Mesendoderm (in vitro differentiated cells): Measurements from ENCODE around the gene CNIH2.

Experiments
- DNase-seq: peaks from one replicate; pipeline ENCODE4 v3.0.0; 2013
- H2AK5ac ChIP-seq: 2 replicates; pipeline ENCODE4 v1.6.1; 2013; ENCODE audit warnings: low read length, inconsistent platforms
- H2BK120ac ChIP-seq: 2 replicates; pipeline ENCODE4 v1.6.1; 2013; ENCODE audit warnings: low read depth, mild to moderate bottlenecking, low read length, moderate library complexity, mixed read lengths
- H2BK15ac ChIP-seq: replicated peaks from 2 replicates; pipeline ENCODE4 v1.6.1; 2013; ENCODE audit warnings: low read depth, mild to moderate bottlenecking, moderate library complexity
- H2BK5ac ChIP-seq: 2 replicates; pipeline ENCODE4 v1.6.1; 2013; ENCODE audit warnings: low read length, inconsistent platforms
- H3K18ac ChIP-seq: 2 replicates; pipeline ENCODE4 v1.6.1; 2013; ENCODE audit warnings: mild to moderate bottlenecking, low read length, mixed read lengths
- H3K23ac ChIP-seq: one replicate; pipeline ENCODE4 v1.6.1; 2013; ENCODE audit warnings: low read length
- H3K27ac ChIP-seq: 2 replicates; pipeline ENCODE4 v1.5.1; 2013; ENCODE audit warnings: low read depth, mild to moderate bottlenecking, inconsistent platforms, low read length, moderate library complexity
- H3K27me3 ChIP-seq: 2 replicates; pipeline ENCODE4 v1.6.1; 2013; ENCODE audit warnings: low read length, control low read depth, mild to moderate bottlenecking, inconsistent platforms; ENCODE audit not compliant: insufficient read depth, poor library complexity
- H3K36me3 ChIP-seq: 2 replicates; pipeline ENCODE4 v1.6.1; 2013; ENCODE audit warnings: low read length, inconsistent platforms; ENCODE audit not compliant: control insufficient read depth, insufficient read depth
- H3K4ac ChIP-seq: one replicate; pipeline ENCODE4 v1.6.1; 2013; ENCODE audit warnings: low read depth, mild to moderate bottlenecking, low read length, moderate library complexity
- H3K4me1 ChIP-seq: 2 replicates; pipeline ENCODE4 v1.6.1; 2013; ENCODE audit warnings: low read depth, low read length, inconsistent platforms; ENCODE audit not compliant: control insufficient read depth
- H3K4me2 ChIP-seq: 2 replicates; pipeline ENCODE4 v1.6.1; 2013; ENCODE audit warnings: low read length
- H3K4me3 ChIP-seq: 2 replicates; pipeline ENCODE4 v1.5.1; 2013; ENCODE audit warnings: mild to moderate bottlenecking, low read length
- H3K56ac ChIP-seq: one replicate; pipeline ENCODE4 v1.6.1; 2013; ENCODE audit warnings: low read length
- H3K79me1 ChIP-seq: 2 replicates; pipeline ENCODE4 v1.6.1; 2013; ENCODE audit warnings: low read length, inconsistent platforms
- H3K79me2 ChIP-seq: 2 replicates; pipeline ENCODE4 v1.6.1; 2013; ENCODE audit warnings: mild to moderate bottlenecking, low read length; ENCODE audit not compliant: control insufficient read depth, insufficient read depth
- H3K9ac ChIP-seq: 2 replicates; pipeline ENCODE4 v1.6.1; 2013; ENCODE audit warnings: low read length, inconsistent platforms
- H4K5ac ChIP-seq: one replicate; pipeline ENCODE4 v1.6.1; 2013; ENCODE audit warnings: low read length
- H4K8ac ChIP-seq: one replicate; pipeline ENCODE4 v1.6.1; 2013; ENCODE audit warnings: low read depth, mild to moderate bottlenecking, control low read depth, low read length, moderate library complexity
- WGBS: extraction: QIAGEN DNeasy Blood & Tissue Kit; methylation state at CpG from one replicate; pipeline ENCODE4 v1.1.7; 2013; ENCODE audit warnings: low lambda C conversion rate, missing lambda C conversion rate; ENCODE audit not compliant: insufficient coverage; ENCODE audit errors: extremely low coverage; 5-methylcytosine and 5-hydroxymethylcytosine counted together

Gene CNIH2

GRCh38 chr11:66239998-66240780 lies 37.8 kb upstream of the CNIH2 start:
- H2AK5ac ChIP-seq, result no peak overlapping the region
- H3K27me3 ChIP-seq, result no peaks in the 10 kb centered on the region
- H2BK5ac ChIP-seq, result no peak overlapping the region
- H3K4me1 ChIP-seq, result no peaks in the 10 kb centered on the region
- peak overlapping the region; percentile 20 for H3K9ac ChIP-seq
- DNase-seq, result no peak
- H4K8ac ChIP-seq, result no peak overlapping the region
- no peak overlapping the region for H2BK120ac ChIP-seq
- H3K4ac ChIP-seq, result no peak overlapping the region
- H3K4me3 ChIP-seq, result no peak overlapping the region
- H3K56ac ChIP-seq, result no peak overlapping the region
- WGBS, result no CpG with 5 or more reads among the region's 25 CpGs
- no peaks in the 10 kb centered on the region for H3K36me3 ChIP-seq
- H4K5ac ChIP-seq, result no peak overlapping the region
- H3K23ac ChIP-seq, result no peak overlapping the region
- no peak overlapping the region for H3K4me2 ChIP-seq
- no peaks in the 10 kb centered on the region for H3K79me1 ChIP-seq
- no peaks in the 10 kb centered on the region for H3K79me2 ChIP-seq
- no peak overlapping the region for H3K18ac ChIP-seq
- H2BK15ac ChIP-seq, result no peak overlapping the region
- no peak overlapping the region for H3K27ac ChIP-seq

- no peak for DNase-seq
- Histone ChIP-seq H3K18ac (no peak overlapping the region), H3K4me3 (no peak overlapping the region), H3K79me2 (no peaks in the 10 kb centered on the region), H4K8ac (no peak overlapping the region), H3K4me1 (no peaks in the 10 kb centered on the region), H3K9ac (no peak overlapping the region), H3K27me3 (no peaks in the 10 kb centered on the region), H3K79me1 (no peaks in the 10 kb centered on the region), H2BK15ac (no peak overlapping the region), H2BK120ac (no peak overlapping the region), H3K56ac (no peak overlapping the region), H3K23ac (no peak overlapping the region), H3K27ac (no peak overlapping the region), H3K4ac (no peak overlapping the region), H4K5ac (no peak overlapping the region), H3K36me3 (no peaks in the 10 kb centered on the region), H3K4me2 (no peak overlapping the region), H2AK5ac (no peak overlapping the region), H2BK5ac (no peak overlapping the region)
- WGBS, result no CpG with 5 or more reads among the region's 9 CpGs
These were observed 37.2 kb upstream of the CNIH2 start for GRCh38 chr11:66240781-66241136.

- H3K18ac ChIP-seq, result no peak overlapping the region
- H2BK120ac ChIP-seq, result no peak overlapping the region
- no CpG with 5 or more reads among the region's 14 CpGs for WGBS
- no peak overlapping the region for H3K27ac ChIP-seq
- H3K79me2 ChIP-seq, result no peaks in the 10 kb centered on the region
- no peak overlapping the region for H2BK5ac ChIP-seq
- no peak overlapping the region for H3K9ac ChIP-seq
- no peak overlapping the region for H2AK5ac ChIP-seq
- no peaks in the 10 kb centered on the region for H3K4me1 ChIP-seq
- no peak overlapping the region for H2BK15ac ChIP-seq
- no peak overlapping the region for H3K23ac ChIP-seq
- no peaks in the 10 kb centered on the region for H3K36me3 ChIP-seq
- H4K5ac ChIP-seq, result no peak overlapping the region
- H3K79me1 ChIP-seq, result no peaks in the 10 kb centered on the region
- DNase-seq, result no peak
- no peak overlapping the region for H3K4me2 ChIP-seq
- H3K4me3 ChIP-seq, result no peak overlapping the region
- H3K56ac ChIP-seq, result no peak overlapping the region
- H4K8ac ChIP-seq, result no peak overlapping the region
- no peak overlapping the region for H3K4ac ChIP-seq
- no peaks in the 10 kb centered on the region for H3K27me3 ChIP-seq
These were observed 35.7 kb upstream of the CNIH2 start for GRCh38 chr11:66242095-66242765.

GRCh38 chr11:66243782-66244535 lies 34.0 kb upstream of the CNIH2 start:
- no CpG with 5 or more reads among the region's 13 CpGs for WGBS
- DNase-seq, result no peak
- H4K5ac ChIP-seq, result no peak overlapping the region

GRCh38 chr11:66247295-66247694 lies 30.7 kb upstream of the CNIH2 start:
- H2AK5ac ChIP-seq, result no peak overlapping the region
- DNase-seq, result no peak
- H4K5ac ChIP-seq, result no peak overlapping the region
- no peaks in the 10 kb centered on the region for H3K79me2 ChIP-seq
- no peak overlapping the region for H3K56ac ChIP-seq
- H3K9ac ChIP-seq, result no peak overlapping the region
- H2BK120ac ChIP-seq, result no peak overlapping the region
- H3K4me3 ChIP-seq, result no peak overlapping the region
- H4K8ac ChIP-seq, result no peak overlapping the region
- no peak overlapping the region for H3K4ac ChIP-seq
- no peak overlapping the region for H3K27ac ChIP-seq
- H2BK15ac ChIP-seq, result no peak overlapping the region
- no peaks in the 10 kb centered on the region for H3K4me1 ChIP-seq
- no peaks in the 10 kb centered on the region for H3K27me3 ChIP-seq
- no peak overlapping the region for H3K23ac ChIP-seq
- no peaks in the 10 kb centered on the region for H3K79me1 ChIP-seq
- H3K18ac ChIP-seq, result no peak overlapping the region
- H3K4me2 ChIP-seq, result no peak overlapping the region
- no peaks in the 10 kb centered on the region for H3K36me3 ChIP-seq
- WGBS, result no CpG with 5 or more reads among the region's 4 CpGs
- H2BK5ac ChIP-seq, result no peak overlapping the region

More at GRCh38 chr11:66243782-66244535, 34.0 kb upstream of the CNIH2 start:
- H3K79me1 ChIP-seq, result no peaks in the 10 kb centered on the region
- H3K27ac ChIP-seq, result no peak overlapping the region
- no peak overlapping the region for H3K18ac ChIP-seq
- H3K4me1 ChIP-seq, result no peaks in the 10 kb centered on the region
- no peak overlapping the region for H3K23ac ChIP-seq
- no peak overlapping the region for H4K8ac ChIP-seq
- H3K9ac ChIP-seq, result no peak overlapping the region
- no peaks in the 10 kb centered on the region for H3K36me3 ChIP-seq
- no peaks in the 10 kb centered on the region for H3K79me2 ChIP-seq
- H3K4me2 ChIP-seq, result no peak overlapping the region
- H3K56ac ChIP-seq, result no peak overlapping the region
- H2BK15ac ChIP-seq, result no peak overlapping the region
- H3K27me3 ChIP-seq, result no peaks in the 10 kb centered on the region
- no peak overlapping the region for H3K4ac ChIP-seq
- no peak overlapping the region for H3K4me3 ChIP-seq
- no peak overlapping the region for H2BK5ac ChIP-seq
- no peak overlapping the region for H2AK5ac ChIP-seq
- no peak overlapping the region for H2BK120ac ChIP-seq
